ENCODE data around the gene FOXR1.

FOXR1 gene

DNA sequence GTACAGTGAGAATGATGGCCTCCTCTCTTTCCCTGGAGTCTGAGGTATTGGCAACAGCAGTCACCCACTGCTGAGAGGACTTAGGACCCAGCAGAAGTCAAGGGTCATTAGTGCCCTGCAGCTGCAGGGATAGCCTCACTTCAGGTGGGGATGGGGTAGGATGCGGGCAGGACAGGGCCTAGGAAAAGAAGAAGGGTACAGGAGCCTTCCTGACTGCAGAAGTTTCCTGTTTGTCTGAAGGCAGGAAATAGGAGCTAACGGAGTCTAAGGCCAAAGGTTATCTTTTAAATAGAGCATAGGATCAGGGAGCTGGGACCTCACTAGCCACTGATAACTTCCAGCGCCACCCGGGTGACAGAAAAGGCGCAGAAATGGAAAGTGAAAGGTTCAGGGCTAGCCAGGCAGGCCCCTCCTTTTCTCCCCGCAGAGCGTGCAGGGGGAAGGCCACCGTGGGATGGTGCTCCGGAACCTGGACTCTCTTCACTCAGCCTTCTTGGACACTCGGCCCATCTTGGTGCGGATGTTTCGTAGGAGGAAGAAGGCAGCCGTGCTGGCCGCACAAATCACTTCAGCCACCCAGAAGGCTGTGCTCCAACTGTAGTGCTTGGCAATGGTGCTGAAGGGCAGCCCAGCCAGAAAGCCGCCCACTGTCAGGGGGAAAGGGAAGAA lies 53.0 kb downstream of the FOXR1 start:
- in situ Hi-C loops (cut with MboI; ENCODE audit: low sequenced_read_pairs) = no loop called here

DNA sequence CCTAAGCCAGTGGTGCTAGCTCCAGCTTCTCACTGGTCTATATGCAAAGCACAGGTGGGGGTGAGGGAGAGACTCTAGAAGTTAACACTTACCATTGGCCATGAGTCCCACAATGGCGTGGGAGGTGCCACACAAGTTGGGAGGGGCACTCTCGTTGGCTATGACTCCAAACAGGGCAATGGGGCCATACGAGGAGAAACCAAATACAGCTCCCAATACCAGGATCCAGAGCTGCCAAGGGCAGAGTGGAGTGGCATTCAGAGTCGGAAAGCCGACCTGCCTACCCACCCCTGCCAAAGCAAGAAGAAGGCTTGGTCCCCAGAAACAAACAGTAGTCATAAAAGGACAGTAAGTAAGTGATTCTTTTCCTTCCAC lies 53.5 kb downstream of the FOXR1 start:
- in situ Hi-C loops (cut with MboI; ENCODE audit: low sequenced_read_pairs) = no loop called here

- in situ Hi-C loops (cut with MboI; ENCODE audit: low sequenced_read_pairs) = no loop called here
These were observed 54.0 kb downstream of the FOXR1 start for GRCh38 chr11:119025541-119025940.

GRCh38 chr11:119025978-119026766 lies 54.6 kb downstream of the FOXR1 start:
- in situ Hi-C loops (cut with MboI; ENCODE audit: low sequenced_read_pairs) = no loop called here

DNA sequence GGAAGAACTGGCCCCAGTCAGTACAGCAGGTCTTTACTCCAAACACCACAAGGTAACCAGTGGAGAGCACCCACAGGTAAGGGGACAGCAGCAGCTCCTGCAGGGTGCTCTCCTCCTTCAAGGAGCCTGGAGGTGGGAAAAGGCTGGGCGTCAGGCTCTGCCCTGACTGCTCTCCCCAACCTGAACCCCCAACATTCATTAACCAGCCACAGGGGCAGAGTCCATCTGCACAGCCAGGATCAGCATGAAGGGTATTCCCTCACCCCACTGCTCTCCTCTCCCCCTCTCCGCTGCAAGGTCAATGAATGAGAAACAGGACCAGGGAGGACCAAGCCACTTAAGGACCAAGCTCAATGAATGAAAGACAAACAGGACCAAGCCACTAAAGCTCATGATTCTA lies 55.4 kb downstream of the FOXR1 start:
- in situ Hi-C loops (cut with MboI; ENCODE audit: low sequenced_read_pairs) = no loop called here

DNA sequence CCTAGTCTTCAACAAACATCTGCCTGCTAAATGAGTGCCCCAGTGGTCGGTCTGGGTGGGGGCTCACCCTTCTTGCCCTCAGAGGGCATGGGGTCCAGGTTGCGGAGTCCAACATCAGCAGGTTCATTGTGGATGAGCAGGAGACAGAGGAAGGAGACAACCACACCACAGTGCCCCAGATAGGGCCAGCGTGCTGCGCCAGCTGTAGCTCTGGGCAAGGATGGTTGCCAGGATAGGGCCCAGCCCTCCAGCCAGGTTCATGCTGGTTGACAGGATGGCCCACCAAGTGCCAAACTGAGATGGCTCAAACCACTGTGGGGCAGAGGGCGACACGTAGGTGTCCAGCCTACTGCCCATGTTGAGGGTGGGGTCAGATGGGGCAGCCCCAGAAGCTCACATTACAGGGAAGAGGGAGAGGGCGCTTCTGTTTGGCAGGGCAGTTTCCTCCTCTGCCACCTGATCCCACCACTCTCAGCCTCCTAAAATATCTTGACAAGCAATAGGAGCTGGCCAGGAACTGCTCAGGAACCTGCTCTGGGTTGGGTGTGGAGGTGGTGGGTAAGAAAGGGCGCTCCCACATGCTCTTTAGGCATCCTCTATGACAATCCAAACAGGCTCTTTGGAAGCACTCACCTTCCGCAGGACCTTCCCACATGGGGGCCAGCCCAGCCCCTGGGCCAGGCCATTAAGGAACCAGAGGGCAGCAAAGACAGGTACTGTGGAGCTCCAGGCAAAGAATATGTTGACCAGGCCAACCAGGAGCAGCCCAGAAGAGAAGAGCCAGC lies 56.2 kb downstream of the FOXR1 start:
- in situ Hi-C loops (cut with MboI; ENCODE audit: low sequenced_read_pairs) = no loop called here

DNA sequence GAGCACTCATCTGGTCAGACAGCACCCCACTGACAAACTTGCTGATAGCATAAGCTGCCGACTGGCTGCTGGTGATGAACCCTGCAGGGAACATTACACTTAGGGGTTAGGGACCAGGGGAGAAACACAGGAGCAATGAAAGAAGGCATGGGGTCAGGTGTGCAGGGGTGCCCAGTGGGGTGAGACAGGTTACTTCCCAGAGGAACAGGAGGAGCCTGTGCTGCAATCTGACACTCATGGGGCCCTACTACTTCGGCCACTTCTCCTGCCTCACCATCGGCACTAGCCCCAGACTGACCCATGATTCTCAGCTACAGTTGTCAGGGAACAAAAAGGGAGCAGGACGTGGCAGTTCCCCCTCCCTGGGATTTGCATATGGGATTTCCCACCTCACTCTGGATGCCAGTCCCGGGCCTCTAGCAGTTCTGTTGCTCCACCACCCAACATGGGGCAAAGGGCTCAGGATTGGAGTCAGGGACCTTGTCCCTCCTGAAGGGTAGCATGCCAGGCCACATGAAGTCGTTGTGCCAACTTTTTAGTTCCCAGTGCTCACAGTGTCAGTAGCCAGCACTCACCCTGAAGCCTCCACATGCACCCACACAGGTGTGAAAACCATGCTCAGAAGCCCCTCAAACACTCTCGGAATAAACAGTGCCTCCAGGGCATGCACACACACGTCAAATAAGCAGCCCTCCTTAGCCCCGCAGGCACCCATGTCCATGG lies 56.9 kb downstream of the FOXR1 start:
- in situ Hi-C loops (cut with MboI; ENCODE audit: low sequenced_read_pairs) = no loop called here

- in situ Hi-C loops (cut with MboI; ENCODE audit: low sequenced_read_pairs) = no loop called here
These were observed 57.4 kb downstream of the FOXR1 start for GRCh38 chr11:119029069-119029339.

- in situ Hi-C loops (cut with MboI; ENCODE audit: low sequenced_read_pairs) = no loop called here
These were observed 57.9 kb downstream of the FOXR1 start for GRCh38 chr11:119029340-119030028.

GRCh38 chr11:119030029-119030328 lies 58.4 kb downstream of the FOXR1 start:
- in situ Hi-C loops (cut with MboI; ENCODE audit: low sequenced_read_pairs) = no loop called here

- in situ Hi-C loops (cut with MboI; ENCODE audit: low sequenced_read_pairs) = no loop called here
These were observed 58.9 kb downstream of the FOXR1 start, which contains the start of gene SLC37A4 for GRCh38 chr11:119030329-119031047. Gene SLC37A4, minus strand, starts transcription at chr11:119030877.

Data from HL-60/S4 (cell line).